H1 (cell line): ENCODE results near the gene VPREB1. TPM values are rescaled to one million over a fixed set of nuclear protein-coding genes. Genes with fewer than 3 reads are reported as not detected.

Experiments
- CHD2 ChIP-seq: IDR thresholded peaks from 2 replicates; pipeline ENCODE4 v1.6.1; 2012; ENCODE audit warnings: low read length, improper control_type of control experiment
- polyA plus RNA-seq, 7 experiments: library from polyadenylated mRNA; depleted of rRNA in 3 of 7; stranded (reverse) in 5 of 7; unstranded in 2 of 7; fragments of >200 nt in 5 of 7; fragments of 200-250 nt in 2 of 7; gene quantifications; 1 replicate in 5 of 7; 2 replicates in 1 of 7; 4 replicates in 1 of 7; pipeline versions ENCODE4 v1.2.1 to v1.2.3, GENCODE V29; 2011 to 2013; ENCODE audit warnings: missing spikeins in 2 of 7, mixed read lengths in 2 of 7
- total RNA-seq: library from RNA; stranded (reverse); fragmentation: NEBNext Ultra II Directional; extraction: Animal tissue kit (Norgen Biotek cat#: 25700); gene quantifications from 2 replicates; pipeline ENCODE4 v1.2.1, GENCODE V29; 2021

Gene VPREB1
- total and polyA plus RNA-seq, 2 of the 8 experiments (the other 6 are each of a cell fraction or from before 2014, with no cell fraction given): not detected

- TF ChIP-seq CHD2: no peak
- TF ChIP-seq, all 59 proteins: peak for 0
Measured at GRCh38 chr22:22233081-22233480, 11.5 kb upstream of the VPREB1 start (continued).
